HEK293 (cell line): ENCODE results near the gene TBC1D14.

ENCODE experiments used
- CTCF ChIA-PET: fragments of 350-600 bp; formaldehyde crosslinking; extraction: SDS; loops from one replicate; lab custom pipeline; 2021; ENCODE audit warnings: antibody characterized with exemption; lab: Yijun Ruan, JAX
- POLR2A ChIA-PET: fragments of 300-600 bp; formaldehyde crosslinking; extraction: SDS; loops from one replicate; lab custom pipeline; 2020; ENCODE audit warnings: antibody characterized with exemption, inconsistent platforms; lab: Yijun Ruan, JAX
- H3K27ac ChIP-seq: fragments of 200-500 bp; sonication (Bioruptor generic); 2 replicates; pipeline ENCODE4 v1.5.1; 2014; ENCODE audit warnings: low read depth, low read length, control low read depth, inconsistent platforms; ENCODE audit errors: extremely low read depth
- H3K36me3 ChIP-seq, 2 experiments: fragments of 200-500 bp in 1 of 2; sonication (Bioruptor generic) in 1 of 2; 1 replicate in 1 of 2; 2 replicates in 1 of 2; pipeline ENCODE4 v1.5.1; 2014 to 2017; ENCODE audit warnings: inconsistent platforms in 2 of 2, low read length in 2 of 2; ENCODE audit not compliant: control insufficient read depth in 2 of 2, insufficient read depth in 1 of 2
- H3K4me1 ChIP-seq: fragments of 200-500 bp; sonication (Bioruptor generic); 2 replicates; pipeline ENCODE4 v1.5.1; 2014; ENCODE audit warnings: mild to moderate bottlenecking, low read length, inconsistent platforms; ENCODE audit not compliant: control insufficient read depth, insufficient read depth
- H3K4me3 ChIP-seq: 2 replicates; pipeline ENCODE4 v1.5.1; 2011; ENCODE audit warnings: low read depth, mild to moderate bottlenecking, control low read depth, low read length, moderate library complexity
- H3K9me3 ChIP-seq: fragments of 200-500 bp; sonication (Bioruptor generic); 2 replicates; pipeline ENCODE4 v1.5.1; 2014; ENCODE audit warnings: low read depth, low read length, inconsistent platforms; ENCODE audit not compliant: control insufficient read depth, insufficient read depth
- ZNF121 ChIP-seq: fragments of 450-650 bp; formaldehyde crosslinking; IDR thresholded peaks from 2 replicates; pipeline ENCODE4 v1.5.1; 2016; ENCODE audit warnings: missing biosample characterization, missing genetic modification characterization
- ZNF146 ChIP-seq: fragments of 450-650 bp; formaldehyde crosslinking; IDR thresholded peaks from 2 replicates; pipeline ENCODE4 v1.5.1; 2016; ENCODE audit warnings: missing biosample characterization, missing genetic modification characterization
- ZNF16 ChIP-seq: fragments of 450-650 bp; formaldehyde crosslinking; IDR thresholded peaks from 2 replicates; pipeline ENCODE4 v1.5.1; 2016; ENCODE audit warnings: low read depth, missing biosample characterization, missing genetic modification characterization
- ZNF239 ChIP-seq: fragments of 450-650 bp; formaldehyde crosslinking; IDR thresholded peaks from 2 replicates; pipeline ENCODE4 v1.5.1; 2016; ENCODE audit warnings: missing biosample characterization, missing genetic modification characterization
- ZNF274 ChIP-seq, 2 experiments: fragments of 200-500 bp in 1 of 2; fragments of 450-650 bp in 1 of 2; sonication (Bioruptor generic) in 1 of 2; formaldehyde crosslinking in 1 of 2; IDR thresholded peaks; 2 replicates each; pipeline versions ENCODE4 v1.5.1 to v1.6.1; 2014 to 2016; ENCODE audit warnings: borderline replicate concordance in 1 of 2, inconsistent platforms in 1 of 2, low read length in 1 of 2, missing biosample characterization in 1 of 2, missing genetic modification characterization in 1 of 2
- ZNF311 ChIP-seq: fragments of 450-650 bp; formaldehyde crosslinking; IDR thresholded peaks from 2 replicates; pipeline ENCODE4 v1.5.1; 2017; ENCODE audit warnings: missing biosample characterization, missing genetic modification characterization, borderline replicate concordance
- ZNF596 ChIP-seq: fragments of 450-650 bp; IDR thresholded peaks from 2 replicates; pipeline ENCODE4 v1.5.0; 2018; ENCODE audit warnings: missing biosample characterization, mild to moderate bottlenecking, missing genetic modification characterization, moderate library complexity
- ZNF791 ChIP-seq: fragments of 450-650 bp; formaldehyde crosslinking; IDR thresholded peaks from 2 replicates; pipeline ENCODE4 v1.5.1; 2016; ENCODE audit warnings: missing biosample characterization, missing genetic modification characterization
- TF ChIP-seq, protein P1 (sequence below): fragments of 450-650 bp; formaldehyde crosslinking; IDR thresholded peaks from 2 replicates; pipeline ENCODE4 v1.5.0; 2017; ENCODE audit warnings: missing biosample characterization, missing genetic modification characterization, borderline replicate concordance
- TF ChIP-seq, protein P2 (sequence below): fragments of 450-650 bp; formaldehyde crosslinking; conservative IDR thresholded peaks from 2 replicates; pipeline ENCODE4 v1.5.1; 2016; ENCODE audit warnings: low read depth, missing biosample characterization, missing genetic modification characterization
- TF ChIP-seq, protein P3 (sequence below): IDR thresholded peaks from 2 replicates; pipeline ENCODE4 v1.6.1; 2011; ENCODE audit warnings: mild to moderate bottlenecking, low read depth, low read length, borderline replicate concordance
- TF ChIP-seq, protein P4 (sequence below): fragments of 450-650 bp; formaldehyde crosslinking; IDR thresholded peaks from 2 replicates; pipeline ENCODE4 v1.5.1; 2016; ENCODE audit warnings: missing biosample characterization, missing genetic modification characterization
- TF ChIP-seq, protein P5 (sequence below): fragments of 450-650 bp; formaldehyde crosslinking; IDR thresholded peaks from 2 replicates; pipeline ENCODE4 v1.5.1; 2017; ENCODE audit warnings: missing biosample characterization, missing genetic modification characterization
- TF ChIP-seq, protein P6 (sequence below): fragments of 450-650 bp; formaldehyde crosslinking; IDR thresholded peaks from 2 replicates; pipeline ENCODE4 v1.5.1; 2016; ENCODE audit warnings: missing biosample characterization, missing genetic modification characterization
- TF ChIP-seq, protein P7 (sequence below): fragments of 450-650 bp; formaldehyde crosslinking; IDR thresholded peaks from 2 replicates; pipeline ENCODE4 v1.5.1; 2016; ENCODE audit warnings: missing biosample characterization, missing genetic modification characterization

TBC1D14 gene

DNA sequence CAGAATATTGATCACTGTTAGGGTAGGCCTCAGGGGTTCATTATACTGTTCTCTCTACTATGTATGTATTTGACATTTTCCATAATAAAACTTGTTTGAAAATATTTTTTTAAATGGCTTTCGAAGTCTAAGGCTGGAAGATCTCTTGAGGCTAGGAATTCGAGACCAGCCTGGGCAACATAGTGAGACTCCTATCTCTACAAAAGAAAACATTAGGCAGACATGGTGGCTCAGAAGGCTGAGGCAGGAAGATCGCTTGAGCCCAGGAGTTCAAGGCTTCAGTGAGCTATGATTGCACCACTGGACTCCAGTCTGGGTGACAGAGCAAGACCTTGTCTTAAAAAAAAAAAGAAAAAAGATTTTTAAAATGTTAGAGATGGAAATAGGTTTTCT lies 15.5 kb upstream of the TBC1D14 start (continued):
- TF ChIP-seq, protein P1, sequence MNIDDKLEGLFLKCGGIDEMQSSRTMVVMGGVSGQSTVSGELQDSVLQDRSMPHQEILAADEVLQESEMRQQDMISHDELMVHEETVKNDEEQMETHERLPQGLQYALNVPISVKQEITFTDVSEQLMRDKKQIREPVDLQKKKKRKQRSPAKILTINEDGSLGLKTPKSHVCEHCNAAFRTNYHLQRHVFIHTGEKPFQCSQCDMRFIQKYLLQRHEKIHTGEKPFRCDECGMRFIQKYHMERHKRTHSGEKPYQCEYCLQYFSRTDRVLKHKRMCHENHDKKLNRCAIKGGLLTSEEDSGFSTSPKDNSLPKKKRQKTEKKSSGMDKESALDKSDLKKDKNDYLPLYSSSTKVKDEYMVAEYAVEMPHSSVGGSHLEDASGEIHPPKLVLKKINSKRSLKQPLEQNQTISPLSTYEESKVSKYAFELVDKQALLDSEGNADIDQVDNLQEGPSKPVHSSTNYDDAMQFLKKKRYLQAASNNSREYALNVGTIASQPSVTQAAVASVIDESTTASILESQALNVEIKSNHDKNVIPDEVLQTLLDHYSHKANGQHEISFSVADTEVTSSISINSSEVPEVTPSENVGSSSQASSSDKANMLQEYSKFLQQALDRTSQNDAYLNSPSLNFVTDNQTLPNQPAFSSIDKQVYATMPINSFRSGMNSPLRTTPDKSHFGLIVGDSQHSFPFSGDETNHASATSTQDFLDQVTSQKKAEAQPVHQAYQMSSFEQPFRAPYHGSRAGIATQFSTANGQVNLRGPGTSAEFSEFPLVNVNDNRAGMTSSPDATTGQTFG (tag by site-specific recombination), result no peak
- no peak for TF ChIP-seq ZNF311 (tag by site-specific recombination)
- no peak for TF ChIP-seq ZNF596 (tag by site-specific recombination)
- TF ChIP-seq, protein P2, sequence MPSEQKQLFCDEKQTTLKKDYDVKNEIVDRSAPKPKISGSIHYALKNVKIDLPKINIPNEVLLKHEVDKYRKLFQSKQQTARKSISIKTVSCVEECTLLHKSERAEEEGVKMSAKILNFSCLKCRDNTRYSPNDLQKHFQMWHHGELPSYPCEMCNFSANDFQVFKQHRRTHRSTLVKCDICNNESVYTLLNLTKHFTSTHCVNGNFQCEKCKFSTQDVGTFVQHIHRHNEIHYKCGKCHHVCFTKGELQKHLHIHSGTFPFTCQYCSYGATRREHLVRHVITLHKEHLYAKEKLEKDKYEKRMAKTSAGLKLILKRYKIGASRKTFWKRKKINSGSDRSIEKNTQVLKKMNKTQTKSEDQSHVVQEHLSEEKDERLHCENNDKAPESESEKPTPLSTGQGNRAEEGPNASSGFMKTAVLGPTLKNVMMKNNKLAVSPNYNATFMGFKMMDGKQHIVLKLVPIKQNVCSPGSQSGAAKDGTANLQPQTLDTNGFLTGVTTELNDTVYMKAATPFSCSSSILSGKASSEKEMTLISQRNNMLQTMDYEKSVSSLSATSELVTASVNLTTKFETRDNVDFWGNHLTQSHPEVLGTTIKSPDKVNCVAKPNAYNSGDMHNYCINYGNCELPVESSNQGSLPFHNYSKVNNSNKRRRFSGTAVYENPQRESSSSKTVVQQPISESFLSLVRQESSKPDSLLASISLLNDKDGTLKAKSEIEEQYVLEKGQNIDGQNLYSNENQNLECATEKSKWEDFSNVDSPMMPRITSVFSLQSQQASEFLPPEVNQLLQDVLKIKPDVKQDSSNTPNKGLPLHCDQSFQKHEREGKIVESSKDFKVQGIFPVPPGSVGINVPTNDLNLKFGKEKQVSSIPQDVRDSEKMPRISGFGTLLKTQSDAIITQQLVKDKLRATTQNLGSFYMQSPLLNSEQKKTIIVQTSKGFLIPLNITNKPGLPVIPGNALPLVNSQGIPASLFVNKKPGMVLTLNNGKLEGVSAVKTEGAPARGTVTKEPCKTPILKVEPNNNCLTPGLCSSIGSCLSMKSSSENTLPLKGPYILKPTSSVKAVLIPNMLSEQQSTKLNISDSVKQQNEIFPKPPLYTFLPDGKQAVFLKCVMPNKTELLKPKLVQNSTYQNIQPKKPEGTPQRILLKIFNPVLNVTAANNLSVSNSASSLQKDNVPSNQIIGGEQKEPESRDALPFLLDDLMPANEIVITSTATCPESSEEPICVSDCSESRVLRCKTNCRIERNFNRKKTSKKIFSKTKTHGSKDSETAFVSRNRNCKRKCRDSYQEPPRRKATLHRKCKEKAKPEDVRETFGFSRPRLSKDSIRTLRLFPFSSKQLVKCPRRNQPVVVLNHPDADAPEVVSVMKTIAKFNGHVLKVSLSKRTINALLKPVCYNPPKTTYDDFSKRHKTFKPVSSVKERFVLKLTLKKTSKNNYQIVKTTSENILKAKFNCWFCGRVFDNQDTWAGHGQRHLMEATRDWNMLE, result no peak
- TF ChIP-seq ZNF16 (tag by site-specific recombination), result no peak
- no peak for TF ChIP-seq ZNF274 (IDR thresholded peaks at IDR 0.05; ENCODE audit: low read length)
- no peak for TF ChIP-seq ZNF274 (tag by site-specific recombination; IDR thresholded peaks at IDR 0.05; ENCODE audit: borderline replicate concordance)
- TF ChIP-seq, protein P3, sequence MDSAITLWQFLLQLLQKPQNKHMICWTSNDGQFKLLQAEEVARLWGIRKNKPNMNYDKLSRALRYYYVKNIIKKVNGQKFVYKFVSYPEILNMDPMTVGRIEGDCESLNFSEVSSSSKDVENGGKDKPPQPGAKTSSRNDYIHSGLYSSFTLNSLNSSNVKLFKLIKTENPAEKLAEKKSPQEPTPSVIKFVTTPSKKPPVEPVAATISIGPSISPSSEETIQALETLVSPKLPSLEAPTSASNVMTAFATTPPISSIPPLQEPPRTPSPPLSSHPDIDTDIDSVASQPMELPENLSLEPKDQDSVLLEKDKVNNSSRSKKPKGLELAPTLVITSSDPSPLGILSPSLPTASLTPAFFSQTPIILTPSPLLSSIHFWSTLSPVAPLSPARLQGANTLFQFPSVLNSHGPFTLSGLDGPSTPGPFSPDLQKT, result no peak

DNA sequence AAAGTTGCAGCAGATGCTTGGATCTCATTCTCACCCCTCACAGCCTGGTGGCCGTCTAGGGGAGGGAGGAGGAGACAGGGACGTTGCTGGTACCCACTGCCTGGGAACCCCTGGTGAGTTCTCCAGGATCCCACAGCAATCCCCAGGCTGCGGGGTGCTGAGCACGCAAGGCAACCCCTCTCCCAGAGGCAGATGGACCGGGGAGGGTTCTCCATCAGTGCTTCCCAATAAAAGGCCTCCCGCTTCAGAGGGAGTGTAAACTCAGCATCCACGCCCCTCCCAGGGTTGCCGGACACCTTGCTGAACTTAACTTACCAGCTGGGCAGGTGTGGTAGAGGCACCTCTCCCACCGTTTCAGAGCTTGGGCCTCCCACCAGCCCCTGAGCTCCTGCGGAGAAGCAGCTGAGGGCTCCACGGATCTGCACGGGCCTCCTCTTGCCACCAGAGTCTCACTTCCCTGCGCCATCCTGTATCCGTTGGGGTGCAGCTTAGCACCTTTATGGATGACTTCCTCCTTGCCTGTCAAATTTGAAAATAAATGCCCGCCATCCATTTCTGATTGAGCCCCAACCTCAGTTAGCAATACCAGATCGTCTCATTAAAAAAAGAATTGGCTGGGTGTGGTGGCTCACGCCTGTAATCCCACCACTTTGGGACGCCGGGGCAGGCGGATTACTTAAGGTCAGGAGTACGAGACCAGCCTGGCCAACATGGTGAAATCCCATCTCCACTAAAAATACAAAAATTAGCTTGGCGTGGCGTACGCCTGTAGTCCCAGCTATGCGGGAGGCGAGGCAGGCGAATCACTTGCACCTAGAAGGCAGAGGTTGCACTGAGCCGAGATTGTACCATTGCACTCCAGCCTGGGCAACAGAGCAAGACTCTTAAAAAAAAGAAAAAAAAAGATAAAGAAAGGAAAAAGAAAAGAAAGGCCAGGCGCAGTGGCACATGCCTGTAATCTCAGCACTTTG lies 14.8 kb upstream of the TBC1D14 start:
- ChIA-PET CTCF (no interaction called here), POLR2A (no interaction called here)
- no peak for TF ChIP-seq ZNF146
- TF ChIP-seq, protein P4, sequence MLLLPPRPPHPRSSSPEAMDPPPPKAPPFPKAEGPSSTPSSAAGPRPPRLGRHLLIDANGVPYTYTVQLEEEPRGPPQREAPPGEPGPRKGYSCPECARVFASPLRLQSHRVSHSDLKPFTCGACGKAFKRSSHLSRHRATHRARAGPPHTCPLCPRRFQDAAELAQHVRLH (tag by site-specific recombination), result no peak
- no peak for TF ChIP-seq ZNF239 (tag by site-specific recombination)
- TF ChIP-seq ZNF121 (tag by site-specific recombination), result no peak
- TF ChIP-seq, protein P5, sequence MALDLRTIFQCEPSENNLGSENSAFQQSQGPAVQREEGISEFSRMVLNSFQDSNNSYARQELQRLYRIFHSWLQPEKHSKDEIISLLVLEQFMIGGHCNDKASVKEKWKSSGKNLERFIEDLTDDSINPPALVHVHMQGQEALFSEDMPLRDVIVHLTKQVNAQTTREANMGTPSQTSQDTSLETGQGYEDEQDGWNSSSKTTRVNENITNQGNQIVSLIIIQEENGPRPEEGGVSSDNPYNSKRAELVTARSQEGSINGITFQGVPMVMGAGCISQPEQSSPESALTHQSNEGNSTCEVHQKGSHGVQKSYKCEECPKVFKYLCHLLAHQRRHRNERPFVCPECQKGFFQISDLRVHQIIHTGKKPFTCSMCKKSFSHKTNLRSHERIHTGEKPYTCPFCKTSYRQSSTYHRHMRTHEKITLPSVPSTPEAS (tag by site-specific recombination), result no peak
- TF ChIP-seq ZNF791 (tag by site-specific recombination), result no peak
- TF ChIP-seq, protein P3, result no peak
- TF ChIP-seq, protein P6, sequence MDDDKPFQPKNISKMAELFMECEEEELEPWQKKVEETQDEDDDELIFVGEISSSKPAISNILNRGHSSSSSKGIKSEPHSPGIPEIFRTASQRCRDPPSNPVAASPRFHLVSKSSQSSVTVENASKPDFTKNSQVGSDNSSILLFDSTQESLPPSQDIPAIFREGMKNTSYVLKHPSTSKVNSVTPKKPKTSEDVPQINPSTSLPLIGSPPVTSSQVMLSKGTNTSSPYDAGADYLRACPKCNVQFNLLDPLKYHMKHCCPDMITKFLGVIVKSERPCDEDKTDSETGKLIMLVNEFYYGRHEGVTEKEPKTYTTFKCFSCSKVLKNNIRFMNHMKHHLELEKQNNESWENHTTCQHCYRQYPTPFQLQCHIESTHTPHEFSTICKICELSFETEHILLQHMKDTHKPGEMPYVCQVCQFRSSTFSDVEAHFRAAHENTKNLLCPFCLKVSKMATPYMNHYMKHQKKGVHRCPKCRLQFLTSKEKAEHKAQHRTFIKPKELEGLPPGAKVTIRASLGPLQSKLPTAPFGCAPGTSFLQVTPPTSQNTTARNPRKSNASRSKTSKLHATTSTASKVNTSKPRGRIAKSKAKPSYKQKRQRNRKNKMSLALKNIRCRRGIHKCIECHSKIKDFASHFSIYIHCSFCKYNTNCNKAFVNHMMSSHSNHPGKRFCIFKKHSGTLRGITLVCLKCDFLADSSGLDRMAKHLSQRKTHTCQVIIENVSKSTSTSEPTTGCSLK, result no peak
- TF ChIP-seq, protein P7, sequence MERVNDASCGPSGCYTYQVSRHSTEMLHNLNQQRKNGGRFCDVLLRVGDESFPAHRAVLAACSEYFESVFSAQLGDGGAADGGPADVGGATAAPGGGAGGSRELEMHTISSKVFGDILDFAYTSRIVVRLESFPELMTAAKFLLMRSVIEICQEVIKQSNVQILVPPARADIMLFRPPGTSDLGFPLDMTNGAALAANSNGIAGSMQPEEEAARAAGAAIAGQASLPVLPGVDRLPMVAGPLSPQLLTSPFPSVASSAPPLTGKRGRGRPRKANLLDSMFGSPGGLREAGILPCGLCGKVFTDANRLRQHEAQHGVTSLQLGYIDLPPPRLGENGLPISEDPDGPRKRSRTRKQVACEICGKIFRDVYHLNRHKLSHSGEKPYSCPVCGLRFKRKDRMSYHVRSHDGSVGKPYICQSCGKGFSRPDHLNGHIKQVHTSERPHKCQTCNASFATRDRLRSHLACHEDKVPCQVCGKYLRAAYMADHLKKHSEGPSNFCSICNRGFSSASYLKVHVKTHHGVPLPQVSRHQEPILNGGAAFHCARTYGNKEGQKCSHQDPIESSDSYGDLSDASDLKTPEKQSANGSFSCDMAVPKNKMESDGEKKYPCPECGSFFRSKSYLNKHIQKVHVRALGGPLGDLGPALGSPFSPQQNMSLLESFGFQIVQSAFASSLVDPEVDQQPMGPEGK (tag by site-specific recombination), result no peak

More for the DNA sequence above, 14.8 kb upstream of the TBC1D14 start:
- no peak overlapping the region for H3K4me3 ChIP-seq
- no peaks in the 10 kb centered on the region for H3K4me1 ChIP-seq
- no peak overlapping the region for H3K27ac ChIP-seq
- H3K36me3 ChIP-seq, result no peaks in the 10 kb centered on the region
- no peaks in the 10 kb centered on the region for H3K9me3 ChIP-seq
